Mesenchymal stem cell (in vitro differentiated cells and primary cell): ENCODE data around the gene ZFHX3.

Experiments
- DNase-seq: peaks from one replicate; pipeline ENCODE4 v3.0.0-alpha.2; 2013
- H2AFZ ChIP-seq: one replicate; pipeline ENCODE4 v1.6.1; 2013; ENCODE audit warnings: low read depth, mild to moderate bottlenecking, control low read depth, inconsistent platforms, low read length, moderate library complexity
- H2AK5ac ChIP-seq: 2 replicates; pipeline ENCODE4 v1.6.1; 2013; ENCODE audit warnings: low read length, moderate library complexity, mild to moderate bottlenecking, inconsistent platforms; ENCODE audit not compliant: severe bottlenecking
- H2BK120ac ChIP-seq: one replicate; pipeline ENCODE4 v1.6.1; 2013; ENCODE audit warnings: low read depth, mild to moderate bottlenecking, inconsistent platforms, low read length, moderate library complexity
- H2BK12ac ChIP-seq, 2 experiments: one replicate each; pipeline ENCODE4 v1.6.1; 2013; ENCODE audit warnings: inconsistent platforms in 2 of 2, low read length in 2 of 2, mild to moderate bottlenecking in 2 of 2, moderate library complexity in 2 of 2, control low read depth in 1 of 2
- H2BK15ac ChIP-seq: one replicate; pipeline ENCODE4 v1.6.1; 2013; ENCODE audit warnings: mild to moderate bottlenecking, low read depth, inconsistent platforms; ENCODE audit not compliant: poor library complexity, severe bottlenecking
- H2BK5ac ChIP-seq: 2 replicates; pipeline ENCODE4 v1.6.1; 2013; ENCODE audit warnings: low read depth, mild to moderate bottlenecking, low read length, control low read depth, inconsistent platforms; ENCODE audit not compliant: poor library complexity, severe bottlenecking
- H3K14ac ChIP-seq, 2 experiments: one replicate each; pipeline ENCODE4 v1.6.1; 2013; ENCODE audit warnings: inconsistent platforms in 2 of 2, low read length in 2 of 2, control low read depth in 1 of 2, mild to moderate bottlenecking in 1 of 2, moderate library complexity in 1 of 2
- H3K18ac ChIP-seq, 2 experiments: one replicate each; pipeline ENCODE4 v1.6.1; 2013; ENCODE audit warnings: inconsistent platforms in 2 of 2, low read length in 2 of 2, control low read depth in 1 of 2, low read depth in 1 of 2, mild to moderate bottlenecking in 1 of 2
- H3K23ac ChIP-seq, 2 experiments: one replicate each; pipeline ENCODE4 v1.6.1; 2013; ENCODE audit warnings: inconsistent platforms in 2 of 2, low read length in 2 of 2, mild to moderate bottlenecking in 2 of 2, moderate library complexity in 2 of 2, control low read depth in 1 of 2
- H3K27ac ChIP-seq: 2 replicates; pipeline ENCODE4 v1.5.1; 2013; ENCODE audit warnings: mild to moderate bottlenecking, moderate library complexity, low read length, control low read depth, inconsistent platforms; ENCODE audit not compliant: poor library complexity, severe bottlenecking
- H3K27me3 ChIP-seq, 2 experiments: 2 replicates each; pipeline versions ENCODE4 v1.6.1 to v1.7.0; 2013; ENCODE audit warnings: low read length in 2 of 2, mild to moderate bottlenecking in 2 of 2, moderate library complexity in 2 of 2, control low read depth in 1 of 2, inconsistent platforms in 1 of 2; ENCODE audit not compliant: control insufficient read depth in 1 of 2, insufficient read depth in 1 of 2
- H3K36me3 ChIP-seq, 2 experiments: 2 replicates each; pipeline versions ENCODE4 v1.6.1 to v1.7.0; 2013; ENCODE audit warnings: low read length in 2 of 2, control low read depth in 1 of 2, inconsistent platforms in 1 of 2, low read depth in 1 of 2, mild to moderate bottlenecking in 1 of 2; ENCODE audit not compliant: insufficient read depth in 2 of 2, control insufficient read depth in 1 of 2
- H3K4ac ChIP-seq, 2 experiments: one replicate each; pipeline ENCODE4 v1.6.1; 2013; ENCODE audit warnings: inconsistent platforms in 2 of 2, low read length in 2 of 2, mild to moderate bottlenecking in 2 of 2, moderate library complexity in 2 of 2, control low read depth in 1 of 2, low read depth in 1 of 2
- H3K4me1 ChIP-seq: 2 replicates; pipeline ENCODE4 v1.6.1; 2013; ENCODE audit warnings: low read depth, low read length, control low read depth; ENCODE audit not compliant: control insufficient read depth, insufficient read depth
- H3K4me2 ChIP-seq: 2 replicates; pipeline ENCODE4 v1.6.1; 2013; ENCODE audit warnings: low read length, mild to moderate bottlenecking, inconsistent platforms; ENCODE audit not compliant: poor library complexity, severe bottlenecking
- H3K4me3 ChIP-seq, 2 experiments: 2 replicates each; pipeline versions ENCODE4 v1.5.1 to v1.7.0; 2013; ENCODE audit warnings: low read length in 2 of 2, mild to moderate bottlenecking in 2 of 2, control low read depth in 1 of 2, low read depth in 1 of 2; ENCODE audit not compliant: insufficient read depth in 1 of 2
- H3K79me1 ChIP-seq: replicated peaks from 2 replicates; pipeline ENCODE4 v1.6.1; 2013; ENCODE audit warnings: mild to moderate bottlenecking, control low read depth, low read length, inconsistent platforms; ENCODE audit not compliant: poor library complexity, severe bottlenecking
- H3K9ac ChIP-seq: 2 replicates; pipeline ENCODE4 v1.7.0; 2013; ENCODE audit warnings: mild to moderate bottlenecking, low read length, moderate library complexity
- H3K9me3 ChIP-seq: 2 replicates; pipeline ENCODE4 v1.7.0; 2013; ENCODE audit warnings: mild to moderate bottlenecking, low read length; ENCODE audit not compliant: control insufficient read depth
- H4K8ac ChIP-seq: one replicate; pipeline ENCODE4 v1.6.1; 2013; ENCODE audit warnings: inconsistent platforms, mild to moderate bottlenecking, low read length, moderate library complexity
- H4K91ac ChIP-seq: one replicate; pipeline ENCODE4 v1.6.1; 2013; ENCODE audit warnings: mild to moderate bottlenecking, low read length, inconsistent platforms
- WGBS: methylation state at CpG from one replicate; pipeline ENCODE4 v1.1.7; 2013; ENCODE audit warnings: mixed read lengths; 5-methylcytosine and 5-hydroxymethylcytosine counted together

Gene ZFHX3

GRCh38 chr16:72921620-72922019, 126.3 kb downstream of the ZFHX3 start:
- no peak overlapping the region for H2AK5ac ChIP-seq

GRCh38 chr16:72921106-72921505, 126.8 kb downstream of the ZFHX3 start:
- no peak overlapping the region for H3K18ac ChIP-seq
- peaks cover 7% of the 10 kb centered on the region for H3K4me1 ChIP-seq
- no peak overlapping the region for H3K14ac ChIP-seq
- H3K27me3 ChIP-seq: no peaks in the 10 kb centered on the region
- H3K23ac ChIP-seq: no peak overlapping the region
- H3K36me3 ChIP-seq: no peaks in the 10 kb centered on the region
- no peak overlapping the region for H2BK15ac ChIP-seq
- H3K27ac ChIP-seq: no peak overlapping the region
- H2BK12ac ChIP-seq: no peak overlapping the region
- H2BK5ac ChIP-seq: no peak overlapping the region
- H3K4ac ChIP-seq: no peak overlapping the region
- H2AFZ ChIP-seq: no peak overlapping the region
- no peaks in the 10 kb centered on the region for H3K9me3 ChIP-seq
- peak overlapping the region in 1 of 2 experiments; percentile 60 for H3K4me3 ChIP-seq
- peaks cover 21% of the 10 kb centered on the region for H3K79me1 ChIP-seq
- H2AK5ac ChIP-seq: no peak overlapping the region
- no peak overlapping the region for H4K8ac ChIP-seq
- H3K4me2 ChIP-seq: no peak overlapping the region
- no peak for DNase-seq
- H3K9ac ChIP-seq: peak overlapping the region; percentile 45
- H4K91ac ChIP-seq: no peak overlapping the region
- 95% methylated on average over 13 of the region's 13 CpGs for WGBS
- no peak overlapping the region for H2BK120ac ChIP-seq

More at GRCh38 chr16:72921620-72922019, 126.3 kb downstream of the ZFHX3 start:
- Histone ChIP-seq H3K23ac (no peak overlapping the region), H3K4me2 (no peak overlapping the region), H2BK12ac (no peak overlapping the region), H3K9me3 (no peaks in the 10 kb centered on the region), H3K79me1 (peaks cover 23% of the 10 kb centered on the region), H2BK15ac (no peak overlapping the region), H3K4me3 (peak overlapping the region in 1 of 2 experiments; percentile 60), H4K91ac (no peak overlapping the region), H2BK120ac (no peak overlapping the region), H3K27me3 (no peaks in the 10 kb centered on the region), H3K18ac (no peak overlapping the region), H3K9ac (peak overlapping the region; percentile 45), H3K4ac (no peak overlapping the region), H2AFZ (no peak overlapping the region), H2BK5ac (no peak overlapping the region), H3K27ac (no peak overlapping the region), H4K8ac (no peak overlapping the region), H3K4me1 (peaks cover 7% of the 10 kb centered on the region), H3K36me3 (no peaks in the 10 kb centered on the region), H3K14ac (peak overlapping the region in 1 of 2 experiments; percentile 13)
- no peak for DNase-seq
- WGBS: 86% methylated on average over 15 of the region's 15 CpGs

GRCh38 chr16:72917051-72917450, 130.9 kb downstream of the ZFHX3 start:
- peaks cover 7% of the 10 kb centered on the region for H3K4me1 ChIP-seq
- H3K14ac ChIP-seq: no peak overlapping the region
- H2BK120ac ChIP-seq: no peak overlapping the region
- no peak overlapping the region for H2BK15ac ChIP-seq
- H3K9ac ChIP-seq: no peak overlapping the region
- H2AFZ ChIP-seq: no peak overlapping the region
- no peak overlapping the region for H4K8ac ChIP-seq
- no peak overlapping the region for H2AK5ac ChIP-seq
- H3K23ac ChIP-seq: no peak overlapping the region
- WGBS: 100% methylated on average over 2 of the region's 7 CpGs
- H3K18ac ChIP-seq: no peak overlapping the region
- peaks cover 20% of the 10 kb centered on the region for H3K79me1 ChIP-seq
- H3K4ac ChIP-seq: no peak overlapping the region
- H3K4me2 ChIP-seq: no peak overlapping the region
- no peak overlapping the region for H3K27ac ChIP-seq
- no peak overlapping the region for H4K91ac ChIP-seq
- H3K27me3 ChIP-seq: no peaks in the 10 kb centered on the region
- no peak overlapping the region for H2BK12ac ChIP-seq
- H3K9me3 ChIP-seq: no peaks in the 10 kb centered on the region
- DNase-seq: no peak
- no peaks in the 10 kb centered on the region for H3K36me3 ChIP-seq
- H3K4me3 ChIP-seq: no peak overlapping the region
- no peak overlapping the region for H2BK5ac ChIP-seq

- Histone ChIP-seq H3K4me2 (no peak overlapping the region), H2BK5ac (no peak overlapping the region), H3K27ac (no peak overlapping the region), H3K14ac (no peak overlapping the region), H2BK15ac (no peak overlapping the region), H3K4me3 (no peak overlapping the region), H3K9me3 (no peaks in the 10 kb centered on the region), H3K36me3 (no peaks in the 10 kb centered on the region), H2AK5ac (no peak overlapping the region), H3K9ac (no peak overlapping the region), H4K8ac (no peak overlapping the region), H3K79me1 (peaks cover 17% of the 10 kb centered on the region), H2BK120ac (no peak overlapping the region), H3K4me1 (no peaks in the 10 kb centered on the region), H3K4ac (no peak overlapping the region), H3K27me3 (no peaks in the 10 kb centered on the region), H2BK12ac (no peak overlapping the region), H2AFZ (no peak overlapping the region), H3K23ac (no peak overlapping the region), H3K18ac (no peak overlapping the region), H4K91ac (no peak overlapping the region)
- WGBS: 97% methylated on average over 9 of the region's 10 CpGs
- no peak for DNase-seq
Observed at GRCh38 chr16:72915331-72915730, 132.6 kb downstream of the ZFHX3 start.
